Measurements from ENCODE around the gene COL18A1.

COL18A1 gene

GRCh38 chr21:45543371-45543709 is 138.4 kb downstream of the COL18A1 start:
- Mint-ChIP-seq H3K27ac (peak overlapping the region; percentile 86), H3K4me3 (peak overlapping the region; percentile 70)

GRCh38 chr21:45543710-45544448 is 138.9 kb downstream of the COL18A1 start:
- Mint-ChIP-seq H3K4me1 (peaks cover 16% of the 10 kb centered on the region), H3K27me3 (no peaks in the 10 kb centered on the region), H3K4me3 (peak overlapping the region; percentile 70), H3K27ac (peak overlapping the region; percentile 86), H3K9me3 (no peaks in the 10 kb centered on the region), H3K36me3 (no peaks in the 10 kb centered on the region)

More at GRCh38 chr21:45543371-45543709, 138.4 kb downstream of the COL18A1 start:
- H3K36me3 Mint-ChIP-seq: no peaks in the 10 kb centered on the region
- H3K4me1 Mint-ChIP-seq: peaks cover 15% of the 10 kb centered on the region
- H3K27me3 Mint-ChIP-seq: no peaks in the 10 kb centered on the region
- H3K9me3 Mint-ChIP-seq: no peaks in the 10 kb centered on the region

GRCh38 chr21:45544449-45545235 is 139.7 kb downstream of the COL18A1 start:
- no peaks in the 10 kb centered on the region for H3K36me3 Mint-ChIP-seq
- no peaks in the 10 kb centered on the region for H3K27me3 Mint-ChIP-seq
- peaks cover 20% of the 10 kb centered on the region for H3K4me1 Mint-ChIP-seq
- no peak overlapping the region for H3K4me3 Mint-ChIP-seq
- peak overlapping the region; percentile 35 for H3K27ac Mint-ChIP-seq
- H3K9me3 Mint-ChIP-seq: no peaks in the 10 kb centered on the region

- H3K4me3 Mint-ChIP-seq: no peak overlapping the region
- no peak overlapping the region for H3K27ac Mint-ChIP-seq
- H3K27me3 Mint-ChIP-seq: no peaks in the 10 kb centered on the region
- H3K36me3 Mint-ChIP-seq: no peaks in the 10 kb centered on the region
- H3K9me3 Mint-ChIP-seq: no peaks in the 10 kb centered on the region
- peaks cover 17% of the 10 kb centered on the region for H3K4me1 Mint-ChIP-seq
These were observed 140.2 kb downstream of the COL18A1 start for GRCh38 chr21:45545236-45545570.

GRCh38 chr21:45545691-45546531 is 140.9 kb downstream of the COL18A1 start:
- Mint-ChIP-seq H3K4me1 (peaks cover 18% of the 10 kb centered on the region), H3K27ac (no peak overlapping the region), H3K4me3 (no peak overlapping the region), H3K27me3 (no peaks in the 10 kb centered on the region), H3K36me3 (no peaks in the 10 kb centered on the region), H3K9me3 (no peaks in the 10 kb centered on the region)

DNA sequence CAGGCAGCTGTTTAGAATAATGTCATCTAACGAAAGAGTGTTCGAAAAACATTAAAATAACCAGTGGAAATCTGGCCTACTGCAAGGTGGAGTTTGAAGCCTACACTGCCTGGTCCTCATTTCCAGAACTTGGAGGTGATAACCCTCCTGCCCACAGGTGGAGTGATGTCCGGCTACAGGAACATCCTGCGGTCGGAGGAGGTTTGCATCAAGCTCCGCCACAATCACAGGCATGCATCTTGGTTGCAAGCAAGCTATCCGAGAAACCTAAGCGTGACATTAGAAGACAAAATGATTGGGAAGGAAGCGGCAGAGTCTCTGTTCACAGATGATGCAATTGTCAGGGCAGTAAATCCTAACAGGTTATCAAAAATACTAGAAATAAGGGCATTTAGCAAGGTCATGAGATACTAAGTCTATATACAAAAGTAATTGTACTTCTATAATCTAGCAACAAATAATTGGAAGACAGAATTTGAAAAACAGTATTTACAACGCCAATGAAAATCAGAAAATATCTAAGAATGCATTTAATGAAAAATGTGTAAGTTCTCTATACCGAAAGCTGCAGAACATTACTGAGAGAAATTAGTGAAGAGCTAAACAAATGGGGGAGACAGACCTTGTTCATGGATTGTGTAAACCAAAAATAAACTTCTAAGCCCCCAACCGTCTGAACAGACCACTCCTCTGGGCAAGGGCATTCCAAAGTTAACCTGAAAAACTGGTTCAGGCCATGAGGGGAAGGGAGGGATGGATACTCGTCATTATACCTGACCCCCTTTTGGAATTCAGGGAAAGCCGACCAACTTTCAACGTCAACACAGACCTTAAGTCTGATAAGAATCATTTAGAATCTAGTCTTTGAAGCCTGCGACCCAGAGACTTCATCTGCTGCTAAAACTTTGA is 141.9 kb downstream of the COL18A1 start:
- Mint-ChIP-seq H3K27ac (no peak overlapping the region), H3K4me1 (peaks cover 26% of the 10 kb centered on the region), H3K36me3 (no peaks in the 10 kb centered on the region), H3K27me3 (no peaks in the 10 kb centered on the region), H3K4me3 (no peak overlapping the region), H3K9me3 (no peaks in the 10 kb centered on the region)

DNA sequence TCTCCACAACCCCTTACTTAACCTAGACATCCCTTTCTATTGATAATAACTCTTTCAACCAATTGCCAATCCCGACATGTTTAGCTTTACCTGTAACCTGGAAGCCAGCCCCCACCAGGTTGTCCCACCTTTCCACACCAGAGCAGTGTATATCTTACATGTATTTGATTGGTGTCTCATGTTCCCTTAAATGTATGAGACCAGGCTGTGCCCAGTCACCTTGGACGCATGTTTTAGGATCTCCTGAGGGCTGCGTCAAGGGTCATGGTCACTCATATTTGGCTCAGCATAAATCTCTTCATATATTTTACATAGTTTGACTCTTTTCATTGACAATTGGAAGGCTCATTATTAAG is 142.6 kb downstream of the COL18A1 start:
- H3K36me3 Mint-ChIP-seq: no peaks in the 10 kb centered on the region
- no peak overlapping the region for H3K27ac Mint-ChIP-seq
- H3K4me1 Mint-ChIP-seq: peaks cover 29% of the 10 kb centered on the region
- H3K9me3 Mint-ChIP-seq: no peaks in the 10 kb centered on the region
- H3K4me3 Mint-ChIP-seq: no peak overlapping the region
- H3K27me3 Mint-ChIP-seq: no peaks in the 10 kb centered on the region

DNA sequence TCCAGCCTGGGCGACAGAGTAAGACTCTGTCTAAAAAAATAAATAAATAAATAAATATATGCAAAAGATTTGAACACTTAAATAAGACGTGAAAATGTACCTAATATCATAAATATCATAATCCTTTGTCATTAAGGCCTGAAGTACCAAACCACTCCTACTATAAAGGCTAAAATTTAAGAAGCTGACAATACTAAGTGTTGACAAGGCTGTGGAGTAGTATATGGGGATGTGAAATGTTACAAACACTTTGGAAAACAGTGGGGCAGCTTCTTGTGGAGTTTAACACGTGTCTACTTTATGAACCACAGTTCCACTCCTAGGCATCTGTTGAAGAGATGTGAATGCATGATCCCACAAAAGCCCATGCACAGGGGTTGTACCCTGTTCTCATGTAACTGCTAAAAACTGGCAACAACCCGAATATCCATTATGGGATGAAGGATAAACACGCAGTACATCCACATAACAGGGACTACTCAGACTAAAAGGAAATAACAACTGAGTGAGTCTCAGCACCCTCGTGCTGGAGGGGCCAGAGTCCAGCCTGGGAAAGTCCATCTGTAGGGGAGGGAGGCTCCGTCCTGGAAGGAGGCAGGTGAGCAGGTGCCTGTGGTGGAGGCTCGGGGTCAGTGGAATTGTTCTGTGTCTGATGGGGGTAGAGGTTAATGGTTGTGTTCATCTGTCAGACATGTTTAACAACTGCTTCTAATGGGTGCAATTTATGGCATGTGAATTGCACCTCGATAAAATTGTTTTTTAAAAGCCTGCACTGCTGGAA is 143.9 kb downstream of the COL18A1 start:
- no peaks in the 10 kb centered on the region for H3K9me3 Mint-ChIP-seq
- peaks cover 29% of the 10 kb centered on the region for H3K4me1 Mint-ChIP-seq
- peak overlapping the region; percentile 84 for H3K27ac Mint-ChIP-seq
- H3K4me3 Mint-ChIP-seq: no peak overlapping the region
- no peaks in the 10 kb centered on the region for H3K36me3 Mint-ChIP-seq
- H3K27me3 Mint-ChIP-seq: no peaks in the 10 kb centered on the region

- no peaks in the 10 kb centered on the region for H3K9me3 Mint-ChIP-seq
- H3K4me3 Mint-ChIP-seq: peak overlapping the region; percentile 89
- peak overlapping the region; percentile 92 for H3K27ac Mint-ChIP-seq
- no peaks in the 10 kb centered on the region for H3K36me3 Mint-ChIP-seq
- H3K27me3 Mint-ChIP-seq: no peaks in the 10 kb centered on the region
- H3K4me1 Mint-ChIP-seq: peaks cover 34% of the 10 kb centered on the region
These were observed 144.9 kb downstream of the COL18A1 start for GRCh38 chr21:45549626-45550463.

GRCh38 chr21:45550522-45551210 is 145.7 kb downstream of the COL18A1 start:
- Mint-ChIP-seq H3K27me3 (no peaks in the 10 kb centered on the region), H3K4me3 (peak overlapping the region; percentile 89), H3K9me3 (no peaks in the 10 kb centered on the region), H3K36me3 (no peaks in the 10 kb centered on the region), H3K4me1 (peaks cover 35% of the 10 kb centered on the region), H3K27ac (peak overlapping the region; percentile 92)

- Mint-ChIP-seq H3K27ac (peak overlapping the region; percentile 97), H3K36me3 (no peaks in the 10 kb centered on the region), H3K27me3 (no peaks in the 10 kb centered on the region), H3K4me1 (peaks cover 35% of the 10 kb centered on the region), H3K4me3 (peak overlapping the region; percentile 89), H3K9me3 (no peaks in the 10 kb centered on the region)
These were observed 146.4 kb downstream of the COL18A1 start for GRCh38 chr21:45551316-45551715.

- Mint-ChIP-seq H3K4me3 (peak overlapping the region; percentile 89), H3K27ac (peak overlapping the region; percentile 97), H3K36me3 (no peaks in the 10 kb centered on the region), H3K9me3 (no peaks in the 10 kb centered on the region), H3K4me1 (peaks cover 35% of the 10 kb centered on the region), H3K27me3 (no peaks in the 10 kb centered on the region)
These were observed 147.1 kb downstream of the COL18A1 start for GRCh38 chr21:45551783-45552695.
